Neuronal stem cell (in vitro differentiated cells): Measurements from ENCODE around the gene CTNNB1.

Experiments
- DNase-seq: peaks from one replicate; pipeline ENCODE4 v3.0.0-alpha.2; 2013; ENCODE audit warnings: low spot score
- H2AFZ ChIP-seq: one replicate; pipeline ENCODE4 v1.6.1; 2013; ENCODE audit warnings: mild to moderate bottlenecking, low read length, inconsistent platforms
- H2AK5ac ChIP-seq: 2 replicates; pipeline ENCODE4 v1.6.1; 2013; ENCODE audit warnings: low read depth, mild to moderate bottlenecking, inconsistent platforms, low read length, moderate library complexity, mixed read lengths
- H2BK120ac ChIP-seq: 2 replicates; pipeline ENCODE4 v1.6.1; 2013; ENCODE audit warnings: low read depth, mild to moderate bottlenecking, inconsistent platforms, low read length, moderate library complexity, mixed read lengths
- H2BK12ac ChIP-seq: one replicate; pipeline ENCODE4 v1.6.1; 2013; ENCODE audit warnings: low read length, inconsistent platforms
- H2BK15ac ChIP-seq: 2 replicates; pipeline ENCODE4 v1.6.1; 2013; ENCODE audit warnings: mild to moderate bottlenecking, low read length, inconsistent platforms, mixed read lengths
- H2BK5ac ChIP-seq: one replicate; pipeline ENCODE4 v1.6.1; 2013; ENCODE audit warnings: inconsistent platforms, mild to moderate bottlenecking, low read length, moderate library complexity
- H3K14ac ChIP-seq: one replicate; pipeline ENCODE4 v1.6.1; 2013; ENCODE audit warnings: low read length, inconsistent platforms
- H3K18ac ChIP-seq: 2 replicates; pipeline ENCODE4 v1.6.1; 2013; ENCODE audit warnings: low read length, inconsistent platforms
- H3K23ac ChIP-seq: 2 replicates; pipeline ENCODE4 v1.6.1; 2013; ENCODE audit warnings: low read depth, mild to moderate bottlenecking, mixed read lengths, low read length, inconsistent platforms; ENCODE audit not compliant: poor library complexity
- H3K27ac ChIP-seq: replicated peaks from 3 replicates; pipeline ENCODE4 v1.5.1; 2013; ENCODE audit warnings: low read length, inconsistent platforms
- H3K27me3 ChIP-seq, 3 experiments: 2 replicates each; pipeline ENCODE4 v1.6.1; 2013; ENCODE audit warnings: low read length in 3 of 3, mild to moderate bottlenecking in 2 of 3, inconsistent platforms in 1 of 3, low read depth in 1 of 3, mixed read lengths in 1 of 3, moderate library complexity in 1 of 3; ENCODE audit not compliant: control insufficient read depth in 3 of 3, insufficient read depth in 3 of 3
- H3K36me3 ChIP-seq, 2 donors: replicated peaks in 1 of 2; 2 replicates each; pipeline ENCODE4 v1.6.1; 2013; ENCODE audit warnings: low read length in 2 of 2; ENCODE audit not compliant: control insufficient read depth in 2 of 2, insufficient read depth in 2 of 2
- H3K4ac ChIP-seq: 2 replicates; pipeline ENCODE4 v1.6.1; 2013; ENCODE audit warnings: inconsistent platforms, mild to moderate bottlenecking, low read length, moderate library complexity
- H3K4me1 ChIP-seq, 2 donors: 1 replicate in 1 of 2; 2 replicates in 1 of 2; pipeline ENCODE4 v1.6.1; 2013; ENCODE audit warnings: low read length in 2 of 2, low read depth in 1 of 2; ENCODE audit not compliant: control insufficient read depth in 2 of 2, insufficient read depth in 1 of 2
- H3K4me2 ChIP-seq: one replicate; pipeline ENCODE4 v1.6.1; 2013; ENCODE audit warnings: mild to moderate bottlenecking, low read length, inconsistent platforms; ENCODE audit not compliant: insufficient read depth, poor library complexity, severe bottlenecking
- H3K4me3 ChIP-seq, 2 donors: 2 replicates each; pipeline ENCODE4 v1.5.1; 2013; ENCODE audit warnings: low read length in 2 of 2, mild to moderate bottlenecking in 2 of 2, inconsistent platforms in 1 of 2, moderate library complexity in 1 of 2
- H3K79me1 ChIP-seq: one replicate; pipeline ENCODE4 v1.6.1; 2013; ENCODE audit warnings: low read depth, mild to moderate bottlenecking, inconsistent platforms, low read length, moderate library complexity
- H3K9ac ChIP-seq: one replicate; pipeline ENCODE4 v1.6.1; 2013; ENCODE audit warnings: mild to moderate bottlenecking, low read depth, low read length, inconsistent platforms; ENCODE audit not compliant: poor library complexity
- H3K9me3 ChIP-seq, 2 donors: replicated peaks in 1 of 2; 2 replicates each; pipeline versions ENCODE3 to v1.6.1; 2013; ENCODE audit warnings: low read length in 2 of 2, mild to moderate bottlenecking in 2 of 2, inconsistent platforms in 1 of 2, low read depth in 1 of 2, mixed read lengths in 1 of 2, moderate library complexity in 1 of 2; ENCODE audit not compliant: control insufficient read depth in 2 of 2, insufficient read depth in 1 of 2
- H4K8ac ChIP-seq: one replicate; pipeline ENCODE4 v1.6.1; 2013; ENCODE audit warnings: low read depth, mild to moderate bottlenecking, inconsistent platforms, low read length, moderate library complexity
- H4K91ac ChIP-seq: one replicate; pipeline ENCODE4 v1.6.1; 2013; ENCODE audit warnings: low read length, low read depth, mild to moderate bottlenecking, inconsistent platforms; ENCODE audit not compliant: poor library complexity
- WGBS, 2 donors: extraction: QIAGEN DNeasy Blood & Tissue Kit; methylation state at CpG; one replicate each; pipeline ENCODE4 v1.1.7; 2013; ENCODE audit warnings: missing lambda C conversion rate in 2 of 2, mixed read lengths in 1 of 2; ENCODE audit not compliant: insufficient read length in 2 of 2, insufficient replicate concordance in 1 of 2; ENCODE audit errors: extremely low coverage in 2 of 2; 5-methylcytosine and 5-hydroxymethylcytosine counted together

Gene CTNNB1

GRCh38 chr3:41176596-41176995 lies 22.7 kb upstream of the CTNNB1 start:
- H3K14ac ChIP-seq, result no peak overlapping the region
- no peaks in the 10 kb centered on the region for H3K79me1 ChIP-seq
- H4K8ac ChIP-seq, result no peak overlapping the region
- H3K4me2 ChIP-seq, result no peak overlapping the region
- no peak overlapping the region for H2BK120ac ChIP-seq
- H3K18ac ChIP-seq, result peak overlapping the region; percentile 35
- no peak overlapping the region for H3K4me3 ChIP-seq
- no peak overlapping the region for H2AFZ ChIP-seq
- H3K9ac ChIP-seq, result no peak overlapping the region
- no peak overlapping the region for H3K23ac ChIP-seq
- no peak overlapping the region for H3K27ac ChIP-seq
- no peaks in the 10 kb centered on the region for H3K9me3 ChIP-seq
- H2BK5ac ChIP-seq, result no peak overlapping the region
- H3K36me3 ChIP-seq, result no peaks in the 10 kb centered on the region
- WGBS, 2 donors, result no CpG with 5 or more reads among the region's 3 CpGs
- H2BK12ac ChIP-seq, result no peak overlapping the region
- peaks cover 7 to 8% of the 10 kb centered on the region in 2 donors for H3K4me1 ChIP-seq
- no peak overlapping the region for H4K91ac ChIP-seq
- no peak for DNase-seq
- H2AK5ac ChIP-seq, result no peak overlapping the region
- H2BK15ac ChIP-seq, result no peak overlapping the region
- H3K4ac ChIP-seq, result no peak overlapping the region
- peaks cover 0 to 5% (median 0%) of the 10 kb centered on the region in 3 experiments for H3K27me3 ChIP-seq

GRCh38 chr3:41178576-41178975 lies 20.7 kb upstream of the CTNNB1 start:
- H2AFZ ChIP-seq, result no peak overlapping the region
- no CpG with 5 or more reads among the region's 2 CpGs for WGBS, 2 donors
- H3K23ac ChIP-seq, result no peak overlapping the region
- no peak overlapping the region for H3K27ac ChIP-seq
- H3K18ac ChIP-seq, result no peak overlapping the region
- H3K4me2 ChIP-seq, result no peak overlapping the region
- no peaks in the 10 kb centered on the region for H3K27me3 ChIP-seq
- no peak overlapping the region for H4K91ac ChIP-seq
- H2BK5ac ChIP-seq, result no peak overlapping the region
- H2BK12ac ChIP-seq, result no peak overlapping the region
- H2AK5ac ChIP-seq, result no peak overlapping the region
- DNase-seq, result no peak
- H3K79me1 ChIP-seq, result no peaks in the 10 kb centered on the region
- H3K4me3 ChIP-seq, result no peak overlapping the region
- peaks cover 7 to 8% of the 10 kb centered on the region in 2 donors for H3K4me1 ChIP-seq
- no peaks in the 10 kb centered on the region for H3K9me3 ChIP-seq
- no peak overlapping the region for H3K9ac ChIP-seq
- no peak overlapping the region for H3K14ac ChIP-seq
- no peak overlapping the region for H2BK15ac ChIP-seq
- H2BK120ac ChIP-seq, result no peak overlapping the region
- H4K8ac ChIP-seq, result no peak overlapping the region
- H3K4ac ChIP-seq, result no peak overlapping the region
- no peaks in the 10 kb centered on the region for H3K36me3 ChIP-seq

GRCh38 chr3:41180396-41180795 lies 18.9 kb upstream of the CTNNB1 start:
- no peaks in the 10 kb centered on the region for H3K9me3 ChIP-seq
- no peak overlapping the region for H4K91ac ChIP-seq
- H2BK15ac ChIP-seq, result no peak overlapping the region
- no peak overlapping the region for H2BK5ac ChIP-seq
- H3K79me1 ChIP-seq, result no peaks in the 10 kb centered on the region
- no peak overlapping the region for H2AFZ ChIP-seq
- no peak overlapping the region for H3K27ac ChIP-seq
- H3K23ac ChIP-seq, result no peak overlapping the region
- no peak overlapping the region for H3K4ac ChIP-seq
- no peak overlapping the region for H2BK12ac ChIP-seq
- no peak overlapping the region for H2BK120ac ChIP-seq
- no CpG with 5 or more reads among the region's 2 CpGs for WGBS, 2 donors
- no peak for DNase-seq
- H3K36me3 ChIP-seq, result no peaks in the 10 kb centered on the region
- no peaks in the 10 kb centered on the region for H3K27me3 ChIP-seq
- H4K8ac ChIP-seq, result no peak overlapping the region
- H3K18ac ChIP-seq, result no peak overlapping the region
- no peak overlapping the region for H2AK5ac ChIP-seq
- no peak overlapping the region for H3K9ac ChIP-seq
- H3K4me1 ChIP-seq, result peaks cover 5 to 9% of the 10 kb centered on the region in 2 donors
- no peak overlapping the region for H3K14ac ChIP-seq
- H3K4me3 ChIP-seq, result no peak overlapping the region
- no peak overlapping the region for H3K4me2 ChIP-seq

- Histone ChIP-seq H4K8ac (no peak overlapping the region), H2BK12ac (no peak overlapping the region), H3K9me3 (no peaks in the 10 kb centered on the region), H2BK15ac (no peak overlapping the region), H3K4me3 (no peak overlapping the region), H3K79me1 (no peaks in the 10 kb centered on the region), H3K23ac (no peak overlapping the region), H3K18ac (no peak overlapping the region), H3K27me3 (no peaks in the 10 kb centered on the region), H3K14ac (no peak overlapping the region), H2AFZ (no peak overlapping the region), H2AK5ac (peak overlapping the region; percentile 33), H3K36me3 (no peaks in the 10 kb centered on the region), H4K91ac (no peak overlapping the region), H3K4me2 (no peak overlapping the region), H3K4me1 (peaks cover 0 to 6% of the 10 kb centered on the region in 2 donors), H3K9ac (no peak overlapping the region), H3K27ac (no peak overlapping the region), H3K4ac (no peak overlapping the region), H2BK5ac (no peak overlapping the region), H2BK120ac (no peak overlapping the region)
- no CpG with 5 or more reads among the region's 5 CpGs for WGBS, 2 donors
- DNase-seq, result no peak
Observed at GRCh38 chr3:41182504-41183059, 16.7 kb upstream of the CTNNB1 start.
